ENCODE results near the gene ARHGAP6.

Gene ARHGAP6

DNA sequence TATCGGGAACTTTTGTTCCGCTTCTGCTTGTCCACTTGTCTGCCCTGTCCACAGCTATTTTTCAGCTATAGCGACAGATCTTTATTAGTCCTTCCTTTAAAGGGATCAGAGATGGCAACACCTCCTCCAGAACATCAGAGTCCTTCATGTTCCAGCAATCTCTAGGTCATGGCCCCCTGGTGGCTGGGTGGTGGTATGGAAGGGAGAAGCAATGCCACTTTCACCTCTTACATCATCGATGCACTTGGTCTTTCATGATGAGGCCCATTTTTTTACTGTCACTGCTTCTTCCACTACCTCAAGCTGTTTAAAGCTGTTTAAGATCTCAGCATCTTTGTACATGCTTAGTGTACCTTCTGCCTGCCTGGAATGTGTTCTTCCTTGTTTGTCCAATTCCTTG, 106.7 kb downstream of the ARHGAP6 start:
- no peak for DNase-seq (ENCODE audit: extremely low read depth, low read depth)
- TF ChIP-seq, protein P1, sequence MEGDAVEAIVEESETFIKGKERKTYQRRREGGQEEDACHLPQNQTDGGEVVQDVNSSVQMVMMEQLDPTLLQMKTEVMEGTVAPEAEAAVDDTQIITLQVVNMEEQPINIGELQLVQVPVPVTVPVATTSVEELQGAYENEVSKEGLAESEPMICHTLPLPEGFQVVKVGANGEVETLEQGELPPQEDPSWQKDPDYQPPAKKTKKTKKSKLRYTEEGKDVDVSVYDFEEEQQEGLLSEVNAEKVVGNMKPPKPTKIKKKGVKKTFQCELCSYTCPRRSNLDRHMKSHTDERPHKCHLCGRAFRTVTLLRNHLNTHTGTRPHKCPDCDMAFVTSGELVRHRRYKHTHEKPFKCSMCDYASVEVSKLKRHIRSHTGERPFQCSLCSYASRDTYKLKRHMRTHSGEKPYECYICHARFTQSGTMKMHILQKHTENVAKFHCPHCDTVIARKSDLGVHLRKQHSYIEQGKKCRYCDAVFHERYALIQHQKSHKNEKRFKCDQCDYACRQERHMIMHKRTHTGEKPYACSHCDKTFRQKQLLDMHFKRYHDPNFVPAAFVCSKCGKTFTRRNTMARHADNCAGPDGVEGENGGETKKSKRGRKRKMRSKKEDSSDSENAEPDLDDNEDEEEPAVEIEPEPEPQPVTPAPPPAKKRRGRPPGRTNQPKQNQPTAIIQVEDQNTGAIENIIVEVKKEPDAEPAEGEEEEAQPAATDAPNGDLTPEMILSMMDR (IDR thresholded peaks at IDR 0.05; ENCODE audit: low read depth, low read length): no peak; the same call in 1 of the 2 replicates

GRCh38 chrX:11557120-11557519, 108.6 kb downstream of the ARHGAP6 start:
- TF ChIP-seq, protein P1 (IDR thresholded peaks at IDR 0.05; ENCODE audit: low read depth, low read length): no peak
- DNase-seq (ENCODE audit: extremely low read depth, low read depth): no peak

- TF ChIP-seq, protein P1 (IDR thresholded peaks at IDR 0.05; ENCODE audit: low read depth, low read length): no peak
- DNase-seq (ENCODE audit: extremely low read depth, low read depth): no peak
Observed at GRCh38 chrX:11555759-11556158, 110.0 kb downstream of the ARHGAP6 start.

DNA sequence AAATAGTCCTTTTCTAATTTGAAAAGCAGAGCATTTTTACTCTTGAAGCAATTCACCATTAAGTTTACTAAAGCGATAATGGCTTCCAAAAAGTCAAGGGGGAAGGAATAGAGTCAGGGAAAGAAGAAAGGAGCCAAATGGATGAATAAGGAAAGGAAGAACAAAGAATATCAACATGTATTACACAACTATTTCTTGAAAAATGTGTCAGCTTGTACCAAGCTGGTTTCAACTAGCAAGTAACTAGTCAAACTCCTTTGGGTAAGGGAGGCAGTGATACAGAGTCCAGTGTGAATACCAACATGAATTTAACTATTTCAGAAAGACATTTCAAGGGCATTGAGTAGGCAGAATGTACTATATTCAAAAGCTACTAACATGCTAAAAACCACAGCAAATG, 112.1 kb downstream of the ARHGAP6 start:
- TF ChIP-seq, protein P1 (IDR thresholded peaks at IDR 0.05; ENCODE audit: low read depth, low read length): no peak
- no peak for DNase-seq (ENCODE audit: extremely low read depth, low read depth)

DNA sequence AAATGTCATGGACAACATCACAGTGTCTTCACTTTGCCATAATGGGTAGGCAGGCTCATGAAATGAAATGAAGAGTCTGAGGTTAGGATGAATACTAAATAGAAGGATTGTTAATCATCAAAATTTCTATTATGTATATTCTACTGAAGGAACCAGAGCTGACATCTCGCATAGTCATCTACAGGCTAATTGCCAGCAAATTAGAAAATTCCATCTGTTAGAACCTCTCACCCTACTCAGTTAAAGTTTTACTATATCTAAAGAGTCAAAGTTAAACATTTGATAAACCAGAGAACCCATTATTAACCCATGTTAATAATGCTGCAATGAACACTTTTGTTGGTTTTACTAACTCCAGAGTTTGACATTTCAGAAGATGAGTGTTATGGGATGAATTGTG, 114.6 kb downstream of the ARHGAP6 start:
- DNase-seq (ENCODE audit: extremely low read depth, low read depth): no peak
- TF ChIP-seq, protein P1 (IDR thresholded peaks at IDR 0.05; ENCODE audit: low read depth, low read length): no peak

GRCh38 chrX:11546917-11547316, 118.8 kb downstream of the ARHGAP6 start:
- TF ChIP-seq, protein P1 (IDR thresholded peaks at IDR 0.05; ENCODE audit: low read depth, low read length): no peak
- no peak for DNase-seq (ENCODE audit: extremely low read depth, low read depth)

DNA sequence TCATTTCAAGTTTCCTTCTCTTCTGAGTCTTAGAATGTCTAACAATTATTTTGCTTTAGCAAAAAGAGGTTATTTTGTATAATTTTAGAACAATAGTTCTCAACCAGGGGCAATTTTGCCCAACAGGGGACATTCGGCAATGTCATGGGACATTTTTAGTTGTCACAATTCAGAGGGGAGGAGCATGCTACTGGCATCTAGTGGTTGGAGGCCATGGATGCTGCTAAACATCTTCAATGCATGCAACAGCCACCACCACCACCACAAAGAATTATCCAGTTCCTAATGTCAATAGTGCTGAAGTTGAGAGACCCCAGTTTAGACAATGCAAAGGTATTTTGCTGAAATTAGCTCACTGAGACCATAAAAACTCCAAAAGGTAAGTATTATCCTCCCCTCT, 122.5 kb downstream of the ARHGAP6 start:
- no peak for DNase-seq (ENCODE audit: extremely low read depth, low read depth)
- TF ChIP-seq, protein P1 (IDR thresholded peaks at IDR 0.05; ENCODE audit: low read depth, low read length): no peak
